Measurements from ENCODE around the gene MTHFD2. TPM values are rescaled to one million over a fixed set of nuclear protein-coding genes. Genes with fewer than 3 reads are reported as not detected.
"Not testable (repeated sequence)": the region's sequence is repeated elsewhere in the genome, so short reads cannot be mapped to it uniquely, and the experiment has no call there.

The MTHFD2 gene
- polyA plus RNA-seq (ENCODE audit: insufficient read length in 4 of 4) = 10 to 100 TPM; 23.3 to 30.1 (median 26.9) TPM

- DNase-seq (ENCODE audit: low read depth in 4 of 4, low spot score in 2 of 4) = peak; percentile 59 to 82 (median 71)
These were observed at the start of gene MTHFD2 for GRCh38 chr2:74198461-74199274. MTHFD2 (plus strand) TSS chr2:74198615; CDS start chr2:74198642, 27 bp downstream.

- DNase-seq (ENCODE audit: low read depth in 4 of 4, low spot score in 2 of 4) = no peak
These were observed 49.2 kb upstream of the MTHFD2 start for GRCh38 chr2:74149247-74149525.

GRCh38 chr2:74149570-74150319, 48.7 kb upstream of the MTHFD2 start:
- DNase-seq (ENCODE audit: low read depth in 4 of 4, low spot score in 2 of 4) = no peak

GRCh38 chr2:74152954-74153353, 45.5 kb upstream of the MTHFD2 start:
- no peak for DNase-seq (ENCODE audit: low read depth in 4 of 4, low spot score in 2 of 4)

GRCh38 chr2:74155830-74156229, 42.6 kb upstream of the MTHFD2 start:
- DNase-seq (ENCODE audit: low read depth in 4 of 4, low spot score in 2 of 4) = no peak

- no peak for DNase-seq (ENCODE audit: low read depth in 4 of 4, low spot score in 2 of 4)
These were observed 35.5 kb upstream of the MTHFD2 start for GRCh38 chr2:74162951-74163350.

- DNase-seq (ENCODE audit: low read depth in 4 of 4, low spot score in 2 of 4) = no peak
These were observed 33.7 kb upstream of the MTHFD2 start for GRCh38 chr2:74164761-74165160.

GRCh38 chr2:74168739-74169138, 29.7 kb upstream of the MTHFD2 start:
- DNase-seq (ENCODE audit: low read depth in 4 of 4, low spot score in 2 of 4) = no peak

- no peak for DNase-seq (ENCODE audit: low read depth in 4 of 4, low spot score in 2 of 4)
These were observed 23.5 kb upstream of the MTHFD2 start for GRCh38 chr2:74174909-74175308.

GRCh38 chr2:74177696-74178095, 20.7 kb upstream of the MTHFD2 start:
- no peak for DNase-seq (ENCODE audit: low read depth in 4 of 4, low spot score in 2 of 4)

GRCh38 chr2:74178211-74179062, 20.0 kb upstream of the MTHFD2 start, which contains the start of gene MOB1A:
MOB1A (minus strand) TSS chr2:74178879; CDS start chr2:74178674, 205 bp downstream.
- peak; percentile 93 to 98 (median 96) for DNase-seq (ENCODE audit: low read depth in 4 of 4, low spot score in 2 of 4)

- no peak for DNase-seq (ENCODE audit: low read depth in 4 of 4, low spot score in 2 of 4)
These were observed 19.2 kb upstream of the MTHFD2 start for GRCh38 chr2:74179063-74179865.

- no peak for DNase-seq (ENCODE audit: low read depth in 4 of 4, low spot score in 2 of 4)
These were observed 16.7 kb upstream of the MTHFD2 start for GRCh38 chr2:74181739-74182138.

GRCh38 chr2:74183878-74184277, 14.5 kb upstream of the MTHFD2 start:
- no peak for DNase-seq (ENCODE audit: low read depth in 4 of 4, low spot score in 2 of 4)

- DNase-seq (ENCODE audit: low read depth in 4 of 4, low spot score in 2 of 4) = no peak
These were observed 12.4 kb upstream of the MTHFD2 start for GRCh38 chr2:74186038-74186437.

GRCh38 chr2:74186706-74187105, 11.7 kb upstream of the MTHFD2 start:
- DNase-seq (ENCODE audit: low read depth in 4 of 4, low spot score in 2 of 4) = not testable (repeated sequence)

- DNase-seq (ENCODE audit: low read depth in 4 of 4, low spot score in 2 of 4) = no peak
These were observed 10.3 kb upstream of the MTHFD2 start for GRCh38 chr2:74188018-74188601.

- DNase-seq (ENCODE audit: low read depth in 4 of 4, low spot score in 2 of 4) = no peak
These were observed 9.7 kb upstream of the MTHFD2 start for GRCh38 chr2:74188696-74189095.

GRCh38 chr2:74191596-74192380, 6.6 kb upstream of the MTHFD2 start:
- DNase-seq (ENCODE audit: low read depth in 4 of 4, low spot score in 2 of 4) = no peak

All from left renal cortex interstitium (tissue), 4 donors.